ENCODE measurements around the gene HOXA3. TPM values are rescaled to one million over a fixed set of nuclear protein-coding genes. Genes with fewer than 3 reads are reported as not detected.

HOXA3 gene
- polyA plus RNA-seq, 1 donor (not counting 4 experiments of a cell fraction or from before 2014, with no cell fraction given), result 0.58 TPM

- DNase-seq (ENCODE audit: low read depth, low spot score), result no peak
Observed at GRCh38 chr7:27134392-27134791, 18.0 kb downstream of the HOXA3 start.

GRCh38 chr7:27133409-27134231, 18.8 kb downstream of the HOXA3 start:
- no peak for DNase-seq (ENCODE audit: low read depth, low spot score)
- Histone ChIP-seq H3K4me2 (ENCODE audit: control insufficient read depth, extremely low read depth, insufficient read depth, low read depth, low read length) (peak overlapping the region; percentile 30), H3K27ac (ENCODE audit: control insufficient read depth, insufficient read depth, low read length) (peak overlapping the region; percentile 73), H3K4me1 (ENCODE audit: control insufficient read depth, extremely low read depth, insufficient read depth, low read length) (peaks cover 44% of the 10 kb centered on the region), H2AFZ (ENCODE audit: control insufficient read depth, low read length) (no peak overlapping the region), H3K9me1 (ENCODE audit: control insufficient read depth, extremely low read depth, insufficient read depth, low read length) (no peaks in the 10 kb centered on the region), H3K79me2 (ENCODE audit: control insufficient read depth, insufficient read depth, low read length) (peaks cover 13% of the 10 kb centered on the region), H3K9me3 (ENCODE audit: control insufficient read depth, low read depth, low read length) (no peaks in the 10 kb centered on the region), H3K9ac (ENCODE audit: control insufficient read depth, extremely low read depth, insufficient read depth, low read length) (peak overlapping the region; percentile 45), H3K36me3 (ENCODE audit: control insufficient read depth in 2 of 2, extremely low read depth in 1 of 2, insufficient read depth in 2 of 2, low read length in 2 of 2) (peaks cover 0 to under 1% of the 10 kb centered on the region in 2 experiments), H4K20me1 (ENCODE audit: control insufficient read depth, extremely low read depth, insufficient read depth, low read length) (no peaks in the 10 kb centered on the region), H3K4me3 (ENCODE audit: control insufficient read depth in 2 of 3, extremely low read depth in 1 of 3, insufficient read depth in 2 of 3, low read depth in 1 of 3, low read length in 3 of 3) (no peak overlapping the region), H3K27me3 (ENCODE audit: control insufficient read depth, extremely low read depth, insufficient read depth, low read length) (no peaks in the 10 kb centered on the region)
- TF ChIP-seq EZH2 (IDR thresholded peaks at IDR 0.05; ENCODE audit: low read length) (no peak), CTCF (optimal IDR thresholded peaks at IDR 0.05 in 1 of 3, IDR thresholded peaks at IDR 0.05 in 1 of 3, conservative IDR thresholded peaks at IDR 0.05 in 1 of 3; ENCODE audit: extremely low read depth in 1 of 3, insufficient read depth in 2 of 3, low read length in 3 of 3) (no peak)
- dilution Hi-C loops (cut with MboI; ENCODE audit: extremely low pct_ligation_motif_present, low sequenced_read_pairs), result no loop called here
- no peak for FAIRE-seq

More at GRCh38 chr7:27134392-27134791, 18.0 kb downstream of the HOXA3 start:
- peak; percentile 81 for FAIRE-seq
- dilution Hi-C loops (cut with MboI; ENCODE audit: extremely low pct_ligation_motif_present, low sequenced_read_pairs), result no loop called here
- H2AFZ ChIP-seq (ENCODE audit: control insufficient read depth, low read length), result no peak overlapping the region
- no peaks in the 10 kb centered on the region for H3K9me3 ChIP-seq (ENCODE audit: control insufficient read depth, low read depth, low read length)
- H3K4me1 ChIP-seq (ENCODE audit: control insufficient read depth, extremely low read depth, insufficient read depth, low read length), result peaks cover 44% of the 10 kb centered on the region
- no peaks in the 10 kb centered on the region for H3K27me3 ChIP-seq (ENCODE audit: control insufficient read depth, extremely low read depth, insufficient read depth, low read length)
- H3K9ac ChIP-seq (ENCODE audit: control insufficient read depth, extremely low read depth, insufficient read depth, low read length), result peak overlapping the region; percentile 45
- H3K79me2 ChIP-seq (ENCODE audit: control insufficient read depth, insufficient read depth, low read length), result peaks cover 15% of the 10 kb centered on the region
- H3K4me2 ChIP-seq (ENCODE audit: control insufficient read depth, extremely low read depth, insufficient read depth, low read depth, low read length), result peak overlapping the region; percentile 47
- peak overlapping the region; percentile 73 for H3K27ac ChIP-seq (ENCODE audit: control insufficient read depth, insufficient read depth, low read length)
- peaks cover 0 to 1% of the 10 kb centered on the region in 2 experiments for H3K36me3 ChIP-seq (ENCODE audit: control insufficient read depth in 2 of 2, extremely low read depth in 1 of 2, insufficient read depth in 2 of 2, low read length in 2 of 2)
- no peak overlapping the region for H3K4me3 ChIP-seq (ENCODE audit: control insufficient read depth in 2 of 3, extremely low read depth in 1 of 3, insufficient read depth in 2 of 3, low read depth in 1 of 3, low read length in 3 of 3)
- H4K20me1 ChIP-seq (ENCODE audit: control insufficient read depth, extremely low read depth, insufficient read depth, low read length), result no peaks in the 10 kb centered on the region
- H3K9me1 ChIP-seq (ENCODE audit: control insufficient read depth, extremely low read depth, insufficient read depth, low read length), result no peaks in the 10 kb centered on the region
- TF ChIP-seq CTCF (optimal IDR thresholded peaks at IDR 0.05 in 1 of 3, IDR thresholded peaks at IDR 0.05 in 1 of 3, conservative IDR thresholded peaks at IDR 0.05 in 1 of 3; ENCODE audit: extremely low read depth in 1 of 3, insufficient read depth in 2 of 3, low read length in 3 of 3) (no peak), EZH2 (IDR thresholded peaks at IDR 0.05; ENCODE audit: low read length) (no peak)

Data from keratinocyte (primary cell).